HL-60 (cell line): Measurements from ENCODE around the gene AKAP13.

ENCODE experiments used
- POLR2AphosphoS5 ChIP-seq: IDR thresholded peaks from 2 replicates; pipeline ENCODE4 v1.6.1; 2012; ENCODE audit warnings: low read depth
- TF ChIP-seq, protein P1 (sequence below): IDR thresholded peaks from one replicate; pipeline ENCODE4 v1.5.1; 2011; ENCODE audit warnings: low read length, control low read depth, inconsistent platforms; ENCODE audit not compliant: insufficient read depth
- TF ChIP-seq, protein P2 (sequence below): IDR thresholded peaks from 2 replicates; pipeline ENCODE4 v1.6.1; 2012; ENCODE audit warnings: low read depth; ENCODE audit not compliant: insufficient replicate concordance

GRCh38 chr15:85789496-85789875 is 409.1 kb downstream of the AKAP13 start:
- TF ChIP-seq, protein P1, sequence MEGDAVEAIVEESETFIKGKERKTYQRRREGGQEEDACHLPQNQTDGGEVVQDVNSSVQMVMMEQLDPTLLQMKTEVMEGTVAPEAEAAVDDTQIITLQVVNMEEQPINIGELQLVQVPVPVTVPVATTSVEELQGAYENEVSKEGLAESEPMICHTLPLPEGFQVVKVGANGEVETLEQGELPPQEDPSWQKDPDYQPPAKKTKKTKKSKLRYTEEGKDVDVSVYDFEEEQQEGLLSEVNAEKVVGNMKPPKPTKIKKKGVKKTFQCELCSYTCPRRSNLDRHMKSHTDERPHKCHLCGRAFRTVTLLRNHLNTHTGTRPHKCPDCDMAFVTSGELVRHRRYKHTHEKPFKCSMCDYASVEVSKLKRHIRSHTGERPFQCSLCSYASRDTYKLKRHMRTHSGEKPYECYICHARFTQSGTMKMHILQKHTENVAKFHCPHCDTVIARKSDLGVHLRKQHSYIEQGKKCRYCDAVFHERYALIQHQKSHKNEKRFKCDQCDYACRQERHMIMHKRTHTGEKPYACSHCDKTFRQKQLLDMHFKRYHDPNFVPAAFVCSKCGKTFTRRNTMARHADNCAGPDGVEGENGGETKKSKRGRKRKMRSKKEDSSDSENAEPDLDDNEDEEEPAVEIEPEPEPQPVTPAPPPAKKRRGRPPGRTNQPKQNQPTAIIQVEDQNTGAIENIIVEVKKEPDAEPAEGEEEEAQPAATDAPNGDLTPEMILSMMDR = no peak
- no peak for TF ChIP-seq POLR2AphosphoS5
- TF ChIP-seq, protein P2, sequence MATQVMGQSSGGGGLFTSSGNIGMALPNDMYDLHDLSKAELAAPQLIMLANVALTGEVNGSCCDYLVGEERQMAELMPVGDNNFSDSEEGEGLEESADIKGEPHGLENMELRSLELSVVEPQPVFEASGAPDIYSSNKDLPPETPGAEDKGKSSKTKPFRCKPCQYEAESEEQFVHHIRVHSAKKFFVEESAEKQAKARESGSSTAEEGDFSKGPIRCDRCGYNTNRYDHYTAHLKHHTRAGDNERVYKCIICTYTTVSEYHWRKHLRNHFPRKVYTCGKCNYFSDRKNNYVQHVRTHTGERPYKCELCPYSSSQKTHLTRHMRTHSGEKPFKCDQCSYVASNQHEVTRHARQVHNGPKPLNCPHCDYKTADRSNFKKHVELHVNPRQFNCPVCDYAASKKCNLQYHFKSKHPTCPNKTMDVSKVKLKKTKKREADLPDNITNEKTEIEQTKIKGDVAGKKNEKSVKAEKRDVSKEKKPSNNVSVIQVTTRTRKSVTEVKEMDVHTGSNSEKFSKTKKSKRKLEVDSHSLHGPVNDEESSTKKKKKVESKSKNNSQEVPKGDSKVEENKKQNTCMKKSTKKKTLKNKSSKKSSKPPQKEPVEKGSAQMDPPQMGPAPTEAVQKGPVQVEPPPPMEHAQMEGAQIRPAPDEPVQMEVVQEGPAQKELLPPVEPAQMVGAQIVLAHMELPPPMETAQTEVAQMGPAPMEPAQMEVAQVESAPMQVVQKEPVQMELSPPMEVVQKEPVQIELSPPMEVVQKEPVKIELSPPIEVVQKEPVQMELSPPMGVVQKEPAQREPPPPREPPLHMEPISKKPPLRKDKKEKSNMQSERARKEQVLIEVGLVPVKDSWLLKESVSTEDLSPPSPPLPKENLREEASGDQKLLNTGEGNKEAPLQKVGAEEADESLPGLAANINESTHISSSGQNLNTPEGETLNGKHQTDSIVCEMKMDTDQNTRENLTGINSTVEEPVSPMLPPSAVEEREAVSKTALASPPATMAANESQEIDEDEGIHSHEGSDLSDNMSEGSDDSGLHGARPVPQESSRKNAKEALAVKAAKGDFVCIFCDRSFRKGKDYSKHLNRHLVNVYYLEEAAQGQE = no peak
